HG03196 (cell line): ENCODE measurements around the gene HECW1.
"Not testable (repeated sequence)": the region's sequence is repeated elsewhere in the genome, so short reads cannot be mapped to it uniquely, and the experiment has no call there.

ENCODE experiments used
- ATAC-seq: cut with Tn5 transposase; IDR thresholded peaks from one replicate; pipeline ENCODE4 v1.9.1; 2021; ENCODE audit not compliant: unreplicated experiment

Gene HECW1

GRCh38 chr7:43201912-43202311 is 89.5 kb downstream of the HECW1 start:
- ATAC-seq, result no peak

GRCh38 chr7:43204081-43204480 is 91.6 kb downstream of the HECW1 start:
- no peak for ATAC-seq

- ATAC-seq, result no peak
These were observed 92.8 kb downstream of the HECW1 start for GRCh38 chr7:43205171-43205795.

- ATAC-seq, result no peak
These were observed 95.8 kb downstream of the HECW1 start for GRCh38 chr7:43208242-43208641.

- not testable (repeated sequence) for ATAC-seq
These were observed 98.1 kb downstream of the HECW1 start for GRCh38 chr7:43210539-43210938.

- no peak for ATAC-seq
These were observed 98.8 kb downstream of the HECW1 start for GRCh38 chr7:43211286-43211685.

- no peak for ATAC-seq
These were observed 99.2 kb downstream of the HECW1 start for GRCh38 chr7:43211693-43212092.

- no peak for ATAC-seq
These were observed 100.5 kb downstream of the HECW1 start for GRCh38 chr7:43212921-43213320.

- no peak for ATAC-seq
These were observed 102.6 kb downstream of the HECW1 start for GRCh38 chr7:43215061-43215460.

GRCh38 chr7:43217055-43217454 is 104.6 kb downstream of the HECW1 start:
- no peak for ATAC-seq

- not testable (repeated sequence) for ATAC-seq
These were observed 106.5 kb downstream of the HECW1 start for GRCh38 chr7:43218901-43219300.

GRCh38 chr7:43220250-43220649 is 107.8 kb downstream of the HECW1 start:
- ATAC-seq, result no peak

- ATAC-seq, result no peak
These were observed 108.3 kb downstream of the HECW1 start for GRCh38 chr7:43220742-43221141.

GRCh38 chr7:43229801-43230200 is 117.4 kb downstream of the HECW1 start:
- ATAC-seq, result no peak

- ATAC-seq, result no peak
These were observed 119.9 kb downstream of the HECW1 start for GRCh38 chr7:43232366-43232765.

GRCh38 chr7:43234073-43234472 is 121.6 kb downstream of the HECW1 start:
- no peak for ATAC-seq

GRCh38 chr7:43234968-43235367 is 122.5 kb downstream of the HECW1 start:
- no peak for ATAC-seq

- no peak for ATAC-seq
These were observed 128.1 kb downstream of the HECW1 start for GRCh38 chr7:43240565-43240964.

- ATAC-seq, result no peak
These were observed 130.3 kb downstream of the HECW1 start for GRCh38 chr7:43242628-43243255.

- no peak for ATAC-seq
These were observed 131.8 kb downstream of the HECW1 start for GRCh38 chr7:43244232-43244631.

- no peak for ATAC-seq
These were observed 132.3 kb downstream of the HECW1 start for GRCh38 chr7:43244784-43245183.

- ATAC-seq, result no peak
These were observed 135.3 kb downstream of the HECW1 start for GRCh38 chr7:43247757-43248156.

- no peak for ATAC-seq
These were observed 136.1 kb downstream of the HECW1 start for GRCh38 chr7:43248553-43248952.
